T-helper 2 cell treated with Interferon-gamma antibody and Interleukin-4, amounts not matched to agents 5 μg/mL and 100 μg/mL, for 36 hours (primary cell): Measurements from ENCODE around the gene FASTKD1.
"Not testable (repeated sequence)": the region's sequence is repeated elsewhere in the genome, so short reads cannot be mapped to it uniquely, and the experiment has no call there.

ENCODE experiments used
- DNase-seq: peaks from one replicate; pipeline ENCODE4 v3.0.0; 2021; ENCODE audit warnings: low spot score
- H3K27ac Mint-ChIP-seq: one replicate; pipeline ENCODE4 v1.8.0; 2021; ENCODE audit warnings: mild to moderate bottlenecking, mixed read lengths
- H3K27me3 Mint-ChIP-seq: one replicate; pipeline ENCODE4 v1.8.0; 2021; ENCODE audit warnings: low read depth, mixed read lengths
- H3K36me3 Mint-ChIP-seq: one replicate; pipeline ENCODE4 v1.8.0; 2021; ENCODE audit warnings: low read depth, mixed read lengths
- H3K4me1 Mint-ChIP-seq: one replicate; pipeline ENCODE4 v1.8.0; 2021; ENCODE audit warnings: low read depth, mixed read lengths
- H3K4me3 Mint-ChIP-seq: one replicate; pipeline ENCODE4 v1.8.0; 2022; ENCODE audit warnings: mild to moderate bottlenecking, moderate library complexity, mixed read lengths
- H3K9me3 Mint-ChIP-seq: one replicate; pipeline ENCODE4 v1.8.0; 2021; ENCODE audit warnings: mixed read lengths

FASTKD1 gene

DNA sequence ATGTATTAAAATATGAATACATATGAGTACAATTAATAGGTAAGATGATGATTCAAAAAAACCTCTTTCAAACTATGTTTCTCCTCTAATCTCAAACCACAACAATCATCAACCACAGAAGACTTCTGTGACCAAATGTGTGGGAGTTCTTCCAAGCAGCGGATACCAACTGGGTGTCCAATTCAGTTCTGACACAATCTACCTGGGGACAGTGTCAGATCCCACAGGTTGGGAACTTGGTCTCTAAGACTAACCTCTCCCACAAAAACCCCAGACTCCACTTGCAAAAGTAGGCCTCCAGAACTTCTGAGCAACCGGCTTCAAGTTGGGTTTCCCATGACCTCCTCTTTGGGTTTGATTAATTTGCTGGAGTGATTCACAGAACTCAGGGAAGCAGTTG lies 26.9 kb downstream of the FASTKD1 start:
- H3K36me3 Mint-ChIP-seq, result peaks cover 22% of the 10 kb centered on the region
- no peak for DNase-seq
- no peak overlapping the region for H3K27ac Mint-ChIP-seq
- no peaks in the 10 kb centered on the region for H3K27me3 Mint-ChIP-seq
- no peak overlapping the region for H3K4me3 Mint-ChIP-seq
- H3K4me1 Mint-ChIP-seq, result peaks cover 2% of the 10 kb centered on the region
- no peaks in the 10 kb centered on the region for H3K9me3 Mint-ChIP-seq

DNA sequence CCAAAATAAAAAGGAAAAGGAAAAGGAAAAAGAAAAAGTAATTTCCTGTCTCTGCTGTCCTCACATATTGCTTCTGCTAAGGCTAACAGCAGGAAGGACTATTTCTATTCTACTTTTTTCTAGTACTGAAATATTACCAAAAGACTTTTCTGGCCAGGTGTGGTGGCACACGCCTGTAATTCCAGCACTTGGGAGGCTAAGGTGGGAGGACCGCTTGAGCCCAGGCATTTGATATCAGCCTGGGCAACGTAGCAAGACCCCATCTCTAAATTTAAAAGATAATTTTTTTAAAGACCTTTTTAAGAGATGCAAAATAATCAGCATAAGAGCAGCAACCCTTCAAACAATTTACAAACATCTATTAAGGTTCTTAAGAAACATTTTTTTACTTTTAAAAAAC lies 31.2 kb downstream of the FASTKD1 start:
- DNase-seq, result no peak
- no peaks in the 10 kb centered on the region for H3K27me3 Mint-ChIP-seq
- H3K36me3 Mint-ChIP-seq, result peaks cover 22% of the 10 kb centered on the region
- H3K27ac Mint-ChIP-seq, result no peak overlapping the region
- no peaks in the 10 kb centered on the region for H3K9me3 Mint-ChIP-seq
- H3K4me3 Mint-ChIP-seq, result no peak overlapping the region
- peaks cover 2% of the 10 kb centered on the region for H3K4me1 Mint-ChIP-seq

DNA sequence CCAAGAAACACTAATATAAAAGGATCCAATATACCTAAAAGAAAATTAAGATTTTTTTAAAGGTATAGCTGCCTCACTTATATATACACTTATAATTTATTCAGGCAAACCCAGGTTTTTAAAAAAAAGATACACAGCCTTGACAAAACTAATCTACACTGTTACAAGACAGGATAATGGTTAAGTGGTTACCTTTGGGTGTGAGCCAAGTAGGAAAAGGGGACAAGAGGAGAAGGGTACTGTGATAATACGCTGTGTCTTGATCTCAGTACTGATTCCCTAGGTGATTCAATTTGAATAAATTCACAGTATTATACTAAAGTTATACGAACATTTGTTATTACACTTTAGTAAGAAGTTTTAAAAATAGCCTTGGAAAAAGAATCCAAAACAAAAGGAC lies 33.5 kb downstream of the FASTKD1 start:
- H3K4me3 Mint-ChIP-seq, result no peak overlapping the region
- no peaks in the 10 kb centered on the region for H3K27me3 Mint-ChIP-seq
- H3K9me3 Mint-ChIP-seq, result no peaks in the 10 kb centered on the region
- no peak overlapping the region for H3K27ac Mint-ChIP-seq
- H3K36me3 Mint-ChIP-seq, result peaks cover 21% of the 10 kb centered on the region
- no peaks in the 10 kb centered on the region for H3K4me1 Mint-ChIP-seq
- no peak for DNase-seq

- H3K36me3 Mint-ChIP-seq, result peaks cover 21% of the 10 kb centered on the region
- H3K27me3 Mint-ChIP-seq, DNase-seq, H3K4me1 Mint-ChIP-seq, H3K4me3 Mint-ChIP-seq, H3K9me3 Mint-ChIP-seq, H3K27ac Mint-ChIP-seq: not testable (repeated sequence)
These were observed 34.2 kb downstream of the FASTKD1 start for GRCh38 chr2:169539460-169539859.

GRCh38 chr2:169528271-169528701 lies 45.4 kb downstream of the FASTKD1 start:
- DNase-seq, result peak; percentile 46
- H3K4me3 Mint-ChIP-seq, result no peak overlapping the region
- H3K36me3 Mint-ChIP-seq, result peaks cover 16% of the 10 kb centered on the region
- H3K4me1 Mint-ChIP-seq, result peaks cover 3% of the 10 kb centered on the region
- no peak overlapping the region for H3K27ac Mint-ChIP-seq
- H3K9me3 Mint-ChIP-seq, result no peaks in the 10 kb centered on the region
- no peaks in the 10 kb centered on the region for H3K27me3 Mint-ChIP-seq

DNA sequence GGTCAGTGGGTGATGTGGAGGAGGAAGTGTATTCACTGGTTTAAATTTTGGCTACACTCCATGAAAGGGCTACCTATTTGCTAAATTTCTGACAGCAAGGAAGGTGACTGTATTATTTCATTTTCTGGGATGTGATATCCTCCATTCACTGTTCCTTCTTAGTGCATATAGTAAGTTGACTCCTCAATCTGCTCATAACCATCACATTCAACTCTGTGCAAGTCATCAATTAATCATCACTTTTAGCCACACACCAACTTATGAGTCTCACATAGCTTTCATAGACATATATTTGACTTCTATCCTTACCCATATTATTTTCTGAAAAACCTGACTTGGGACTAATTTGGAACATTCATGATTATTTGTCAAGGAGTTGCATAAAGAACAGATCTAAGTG lies 47.2 kb downstream of the FASTKD1 start:
- no peak for DNase-seq
- Mint-ChIP-seq H3K4me1 (peaks cover 3% of the 10 kb centered on the region), H3K9me3 (no peaks in the 10 kb centered on the region), H3K4me3 (no peak overlapping the region), H3K36me3 (peaks cover 14% of the 10 kb centered on the region), H3K27me3 (no peaks in the 10 kb centered on the region), H3K27ac (no peak overlapping the region)

- Mint-ChIP-seq H3K4me3 (no peak overlapping the region), H3K4me1 (peaks cover 3% of the 10 kb centered on the region), H3K36me3 (peaks cover 12% of the 10 kb centered on the region), H3K27me3 (no peaks in the 10 kb centered on the region), H3K9me3 (no peaks in the 10 kb centered on the region), H3K27ac (no peak overlapping the region)
- no peak for DNase-seq
These were observed 48.2 kb downstream of the FASTKD1 start for GRCh38 chr2:169525434-169525833.

GRCh38 chr2:169523681-169524080 lies 50.0 kb downstream of the FASTKD1 start:
- Mint-ChIP-seq H3K9me3 (no peaks in the 10 kb centered on the region), H3K36me3 (peaks cover under 1% of the 10 kb centered on the region), H3K27me3 (no peaks in the 10 kb centered on the region), H3K4me3 (no peak overlapping the region), H3K4me1 (peaks cover 2% of the 10 kb centered on the region), H3K27ac (no peak overlapping the region)
- DNase-seq, result no peak

GRCh38 chr2:169520896-169521295 lies 52.8 kb downstream of the FASTKD1 start:
- H3K27me3 Mint-ChIP-seq, result peaks cover 2% of the 10 kb centered on the region
- H3K4me1 Mint-ChIP-seq, result no peaks in the 10 kb centered on the region
- no peak overlapping the region for H3K27ac Mint-ChIP-seq
- H3K9me3 Mint-ChIP-seq, result no peaks in the 10 kb centered on the region
- no peak for DNase-seq
- H3K36me3 Mint-ChIP-seq, result no peaks in the 10 kb centered on the region
- no peak overlapping the region for H3K4me3 Mint-ChIP-seq

DNA sequence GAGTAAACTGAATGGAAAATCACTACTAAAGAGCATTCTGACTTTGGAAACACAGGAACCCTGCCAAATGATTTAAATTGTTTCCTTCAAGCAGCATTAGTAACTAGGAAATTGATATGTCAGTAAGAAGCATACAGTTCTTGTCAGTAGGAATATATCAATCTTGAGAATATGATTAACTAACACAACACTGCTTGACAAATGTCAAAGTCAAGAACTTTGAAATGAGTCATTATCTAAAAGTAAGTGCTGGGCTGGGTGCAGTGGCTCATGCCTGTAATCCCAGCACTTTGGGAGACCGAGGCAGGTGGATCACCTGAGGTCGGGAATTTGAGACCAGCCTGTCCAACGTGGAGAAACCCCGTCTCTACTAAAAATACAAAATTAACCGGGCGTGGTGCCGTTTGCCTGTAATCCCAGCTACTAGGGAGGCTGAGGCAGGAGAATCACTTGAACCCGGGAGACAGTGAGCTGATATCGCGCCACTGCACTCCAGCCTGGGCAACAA lies 57.1 kb downstream of the FASTKD1 start:
- not testable (repeated sequence) for DNase-seq, H3K4me3 Mint-ChIP-seq, H3K36me3 Mint-ChIP-seq, H3K27ac Mint-ChIP-seq, H3K9me3 Mint-ChIP-seq, H3K4me1 Mint-ChIP-seq
- H3K27me3 Mint-ChIP-seq, result peaks cover 13% of the 10 kb centered on the region

DNA sequence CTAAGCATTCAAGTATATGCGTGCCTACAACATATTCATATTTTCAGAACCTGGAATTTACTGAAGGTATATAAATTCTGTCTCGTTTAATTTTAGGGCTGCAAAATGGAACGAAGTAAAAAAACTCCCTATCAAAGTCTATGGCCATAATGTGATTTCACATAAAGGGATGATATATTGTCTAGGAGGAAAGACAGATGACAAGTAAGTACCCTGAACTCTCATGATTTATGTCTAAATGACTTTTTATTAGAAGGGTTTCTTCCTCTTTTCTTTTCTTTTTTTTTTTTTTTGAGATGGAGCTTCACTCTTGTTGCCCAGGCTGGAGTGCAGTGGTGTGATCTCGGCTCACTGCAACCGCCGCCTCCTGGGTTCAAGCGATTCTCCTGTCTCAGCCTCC lies 58.9 kb downstream of the FASTKD1 start:
- H3K27me3 Mint-ChIP-seq, result peaks cover 17% of the 10 kb centered on the region
- not testable (repeated sequence) for H3K4me3 Mint-ChIP-seq, H3K4me1 Mint-ChIP-seq, H3K9me3 Mint-ChIP-seq, H3K27ac Mint-ChIP-seq, H3K36me3 Mint-ChIP-seq, DNase-seq

DNA sequence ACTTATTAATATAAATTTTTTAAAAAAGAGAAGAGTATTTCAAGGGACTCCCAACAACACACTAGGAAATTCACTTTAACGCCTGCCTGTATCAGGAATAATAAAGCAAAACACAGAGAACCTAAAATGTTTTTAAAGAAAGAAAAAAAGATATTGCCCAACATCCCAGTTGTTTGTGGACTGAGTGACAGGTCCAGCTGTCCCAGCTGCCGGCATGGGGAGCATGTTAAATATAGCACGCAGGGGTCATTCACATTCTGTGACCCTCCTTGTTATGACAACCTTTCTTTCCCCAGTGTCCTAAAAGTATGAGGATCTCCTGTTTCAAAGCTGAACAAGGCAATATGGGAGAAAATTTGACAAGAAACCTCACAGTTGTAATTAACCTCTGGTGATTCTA lies 59.7 kb downstream of the FASTKD1 start:
- no peak overlapping the region for H3K27ac Mint-ChIP-seq
- H3K9me3 Mint-ChIP-seq, result no peaks in the 10 kb centered on the region
- DNase-seq, result no peak
- H3K27me3 Mint-ChIP-seq, result peaks cover 17% of the 10 kb centered on the region
- H3K36me3 Mint-ChIP-seq, result no peaks in the 10 kb centered on the region
- H3K4me3 Mint-ChIP-seq, result no peak overlapping the region
- H3K4me1 Mint-ChIP-seq, result no peaks in the 10 kb centered on the region

- H3K4me1 Mint-ChIP-seq, result no peaks in the 10 kb centered on the region
- no peak for DNase-seq
These were observed 60.6 kb downstream of the FASTKD1 start for GRCh38 chr2:169513094-169513493.

DNA sequence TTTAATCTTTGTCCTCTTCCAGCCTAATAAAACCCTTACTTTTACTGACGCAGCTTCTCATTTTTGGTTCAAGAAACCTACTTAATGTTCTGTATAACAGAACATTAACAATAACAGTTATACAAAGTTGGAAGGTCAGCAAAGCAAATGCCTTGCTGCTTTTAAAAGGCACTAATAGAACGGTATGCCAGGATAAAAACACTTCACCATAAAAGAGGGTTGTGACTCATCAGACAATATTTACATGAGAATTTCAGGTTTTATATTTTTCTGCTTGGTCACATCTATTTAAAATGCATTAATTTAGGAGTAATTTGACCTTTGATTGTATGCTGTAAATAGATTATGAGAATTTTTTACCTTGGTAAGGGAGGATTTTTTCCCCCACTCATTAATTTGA lies 61.1 kb downstream of the FASTKD1 start:
- H3K4me1 Mint-ChIP-seq, result no peaks in the 10 kb centered on the region
- no peaks in the 10 kb centered on the region for H3K9me3 Mint-ChIP-seq
- H3K27ac Mint-ChIP-seq, result no peak overlapping the region
- no peaks in the 10 kb centered on the region for H3K36me3 Mint-ChIP-seq
- H3K27me3 Mint-ChIP-seq, result peaks cover 15% of the 10 kb centered on the region
- no peak overlapping the region for H3K4me3 Mint-ChIP-seq
- no peak for DNase-seq

More at GRCh38 chr2:169513094-169513493, 60.6 kb downstream of the FASTKD1 start:
- Mint-ChIP-seq H3K27me3 (peaks cover 15% of the 10 kb centered on the region), H3K27ac (no peak overlapping the region), H3K4me3 (no peak overlapping the region), H3K36me3 (no peaks in the 10 kb centered on the region), H3K9me3 (no peaks in the 10 kb centered on the region)

DNA sequence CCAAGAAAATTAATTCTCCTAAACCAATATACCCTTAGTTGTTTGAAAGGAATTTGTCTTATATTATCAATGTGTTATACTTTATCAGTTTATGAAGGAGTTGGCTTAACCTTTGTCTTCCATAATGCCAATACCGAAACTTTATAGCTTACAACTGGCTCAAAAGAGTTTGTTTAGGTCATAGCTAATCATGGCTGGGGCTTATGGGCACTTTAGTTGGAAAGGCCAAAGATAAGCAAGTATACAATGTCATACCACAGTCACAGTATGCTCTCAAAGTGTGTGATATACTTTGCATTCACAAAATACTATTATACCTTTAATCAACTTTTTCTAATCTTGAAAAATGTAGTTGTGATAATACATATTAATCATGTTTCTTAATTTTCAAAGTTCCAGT lies 61.8 kb downstream of the FASTKD1 start:
- H3K36me3 Mint-ChIP-seq, result no peaks in the 10 kb centered on the region
- no peaks in the 10 kb centered on the region for H3K9me3 Mint-ChIP-seq
- peaks cover 15% of the 10 kb centered on the region for H3K27me3 Mint-ChIP-seq
- no peaks in the 10 kb centered on the region for H3K4me1 Mint-ChIP-seq
- DNase-seq, result no peak
- no peak overlapping the region for H3K27ac Mint-ChIP-seq
- H3K4me3 Mint-ChIP-seq, result no peak overlapping the region
